ENCODE measurements around the gene ATP6V1C2.

DNA sequence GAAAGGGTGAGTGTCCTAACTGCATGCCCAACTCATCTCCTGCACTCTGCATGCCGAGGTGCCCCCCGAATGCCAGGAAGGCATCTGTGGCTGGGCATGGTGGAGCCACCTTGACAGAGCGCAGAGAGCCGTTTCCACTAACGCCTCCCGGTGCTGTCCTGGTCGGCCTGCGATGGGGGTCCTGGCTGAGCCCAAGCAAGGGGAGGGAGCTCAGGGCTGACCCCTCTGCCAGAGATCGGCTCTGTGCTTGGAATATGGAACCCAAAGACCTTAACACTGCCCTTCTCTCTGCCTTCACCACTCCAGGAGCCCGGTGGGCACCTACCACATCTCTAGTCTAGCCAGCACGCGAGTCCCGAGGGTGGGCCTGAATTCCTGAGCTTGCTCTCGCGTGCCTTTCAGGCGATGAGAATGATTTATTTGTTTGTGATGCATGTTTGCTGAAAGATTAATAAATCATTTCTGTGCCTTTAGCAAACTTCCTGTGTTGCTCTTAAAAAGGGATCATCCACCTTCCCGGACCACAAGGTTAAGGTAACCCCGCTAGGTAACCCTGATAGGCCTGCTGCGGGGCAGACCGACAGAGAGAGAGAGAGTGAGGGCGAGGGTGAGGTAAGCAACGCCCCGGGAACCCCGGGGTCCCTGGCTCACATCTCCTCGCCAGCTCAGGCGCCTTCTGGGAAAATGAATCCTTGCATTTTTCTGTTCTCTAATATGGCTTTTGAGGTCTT lies 55.8 kb downstream of the ATP6V1C2 start:
- TF ChIP-seq, protein P1, sequence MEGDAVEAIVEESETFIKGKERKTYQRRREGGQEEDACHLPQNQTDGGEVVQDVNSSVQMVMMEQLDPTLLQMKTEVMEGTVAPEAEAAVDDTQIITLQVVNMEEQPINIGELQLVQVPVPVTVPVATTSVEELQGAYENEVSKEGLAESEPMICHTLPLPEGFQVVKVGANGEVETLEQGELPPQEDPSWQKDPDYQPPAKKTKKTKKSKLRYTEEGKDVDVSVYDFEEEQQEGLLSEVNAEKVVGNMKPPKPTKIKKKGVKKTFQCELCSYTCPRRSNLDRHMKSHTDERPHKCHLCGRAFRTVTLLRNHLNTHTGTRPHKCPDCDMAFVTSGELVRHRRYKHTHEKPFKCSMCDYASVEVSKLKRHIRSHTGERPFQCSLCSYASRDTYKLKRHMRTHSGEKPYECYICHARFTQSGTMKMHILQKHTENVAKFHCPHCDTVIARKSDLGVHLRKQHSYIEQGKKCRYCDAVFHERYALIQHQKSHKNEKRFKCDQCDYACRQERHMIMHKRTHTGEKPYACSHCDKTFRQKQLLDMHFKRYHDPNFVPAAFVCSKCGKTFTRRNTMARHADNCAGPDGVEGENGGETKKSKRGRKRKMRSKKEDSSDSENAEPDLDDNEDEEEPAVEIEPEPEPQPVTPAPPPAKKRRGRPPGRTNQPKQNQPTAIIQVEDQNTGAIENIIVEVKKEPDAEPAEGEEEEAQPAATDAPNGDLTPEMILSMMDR (IDR thresholded peaks at IDR 0.05 in 2 of 3, conservative IDR thresholded peaks at IDR 0.05 in 1 of 3; ENCODE audit: borderline replicate concordance in 1 of 3, insufficient read depth in 1 of 3, low read depth in 2 of 3, low read length in 2 of 3): no peak
- TF ChIP-seq POLR2AphosphoS5 (IDR thresholded peaks at IDR 0.05; ENCODE audit: low read depth, low read length) (no peak), EZH2 (IDR thresholded peaks at IDR 0.05) (no peak), SP1 (IDR thresholded peaks at IDR 0.05; ENCODE audit: low read depth) (no peak), EZH2phosphoT487 (IDR thresholded peaks at IDR 0.05; ENCODE audit: borderline replicate concordance) (no peak), POLR2A (IDR thresholded peaks at IDR 0.05; ENCODE audit: borderline replicate concordance, extremely low read depth, insufficient read depth, insufficient read length) (no peak), CEBPB (IDR thresholded peaks at IDR 0.05; ENCODE audit: low read depth) (no peak), RAD21 (IDR thresholded peaks at IDR 0.05; ENCODE audit: low read depth) (no peak), ZNF274 (IDR thresholded peaks at IDR 0.05; ENCODE audit: low read depth, low read length) (no peak), YY1 (IDR thresholded peaks at IDR 0.05; ENCODE audit: extremely low read depth, insufficient replicate concordance, low read depth, low read length) (no peak)
- TF ChIP-seq, protein P2, sequence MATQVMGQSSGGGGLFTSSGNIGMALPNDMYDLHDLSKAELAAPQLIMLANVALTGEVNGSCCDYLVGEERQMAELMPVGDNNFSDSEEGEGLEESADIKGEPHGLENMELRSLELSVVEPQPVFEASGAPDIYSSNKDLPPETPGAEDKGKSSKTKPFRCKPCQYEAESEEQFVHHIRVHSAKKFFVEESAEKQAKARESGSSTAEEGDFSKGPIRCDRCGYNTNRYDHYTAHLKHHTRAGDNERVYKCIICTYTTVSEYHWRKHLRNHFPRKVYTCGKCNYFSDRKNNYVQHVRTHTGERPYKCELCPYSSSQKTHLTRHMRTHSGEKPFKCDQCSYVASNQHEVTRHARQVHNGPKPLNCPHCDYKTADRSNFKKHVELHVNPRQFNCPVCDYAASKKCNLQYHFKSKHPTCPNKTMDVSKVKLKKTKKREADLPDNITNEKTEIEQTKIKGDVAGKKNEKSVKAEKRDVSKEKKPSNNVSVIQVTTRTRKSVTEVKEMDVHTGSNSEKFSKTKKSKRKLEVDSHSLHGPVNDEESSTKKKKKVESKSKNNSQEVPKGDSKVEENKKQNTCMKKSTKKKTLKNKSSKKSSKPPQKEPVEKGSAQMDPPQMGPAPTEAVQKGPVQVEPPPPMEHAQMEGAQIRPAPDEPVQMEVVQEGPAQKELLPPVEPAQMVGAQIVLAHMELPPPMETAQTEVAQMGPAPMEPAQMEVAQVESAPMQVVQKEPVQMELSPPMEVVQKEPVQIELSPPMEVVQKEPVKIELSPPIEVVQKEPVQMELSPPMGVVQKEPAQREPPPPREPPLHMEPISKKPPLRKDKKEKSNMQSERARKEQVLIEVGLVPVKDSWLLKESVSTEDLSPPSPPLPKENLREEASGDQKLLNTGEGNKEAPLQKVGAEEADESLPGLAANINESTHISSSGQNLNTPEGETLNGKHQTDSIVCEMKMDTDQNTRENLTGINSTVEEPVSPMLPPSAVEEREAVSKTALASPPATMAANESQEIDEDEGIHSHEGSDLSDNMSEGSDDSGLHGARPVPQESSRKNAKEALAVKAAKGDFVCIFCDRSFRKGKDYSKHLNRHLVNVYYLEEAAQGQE (IDR thresholded peaks at IDR 0.05; ENCODE audit: low read depth): no peak

Measured in HCT116 (cell line).